ENCODE data around the gene PRPSAP1.
"Not testable (repeated sequence)": the region's sequence is repeated elsewhere in the genome, so short reads cannot be mapped to it uniquely, and the experiment has no call there.

PRPSAP1 gene

GRCh38 chr17:76268991-76269981 lies 84.4 kb downstream of the PRPSAP1 start:
- DNase-seq (ENCODE audit: extremely low read depth, low read depth): no peak
- TF ChIP-seq CTCF (IDR thresholded peaks at IDR 0.05; ENCODE audit: low read depth, low read length): no peak

GRCh38 chr17:76268015-76268749 lies 85.5 kb downstream of the PRPSAP1 start:
- no peak for TF ChIP-seq CTCF (IDR thresholded peaks at IDR 0.05; ENCODE audit: low read depth, low read length)
- peak; percentile 30 for DNase-seq (ENCODE audit: extremely low read depth, low read depth)

- not testable (repeated sequence) for DNase-seq (ENCODE audit: extremely low read depth, low read depth)
Observed at GRCh38 chr17:76267581-76268001, 86.1 kb downstream of the PRPSAP1 start.

GRCh38 chr17:76267051-76267576 lies 86.6 kb downstream of the PRPSAP1 start:
- no peak for TF ChIP-seq CTCF (IDR thresholded peaks at IDR 0.05; ENCODE audit: low read depth, low read length)
- DNase-seq (ENCODE audit: extremely low read depth, low read depth): no peak

- no peak for DNase-seq (ENCODE audit: extremely low read depth, low read depth)
- TF ChIP-seq CTCF (IDR thresholded peaks at IDR 0.05; ENCODE audit: low read depth, low read length): no peak
Observed at GRCh38 chr17:76266244-76266938, 87.3 kb downstream of the PRPSAP1 start.

- no peak for DNase-seq (ENCODE audit: extremely low read depth, low read depth)
Observed at GRCh38 chr17:76265624-76266243, 88.0 kb downstream of the PRPSAP1 start.

More at GRCh38 chr17:76265624-76266243, 88.0 kb downstream of the PRPSAP1 start:
- no peak for TF ChIP-seq CTCF (IDR thresholded peaks at IDR 0.05; ENCODE audit: low read depth, low read length)
